Mammary epithelial cell (primary cell): ENCODE data around the gene AXIN2.

Source experiments
- EZH2 ChIP-seq: IDR thresholded peaks from 2 replicates; pipeline ENCODE4 v1.6.1; 2012; ENCODE audit warnings: low read length, inconsistent platforms, borderline replicate concordance
- TF ChIP-seq, protein P1 (sequence below), 2 donors: IDR thresholded peaks in 1 of 2; conservative IDR thresholded peaks in 1 of 2; 2 replicates each; pipeline ENCODE4 v1.5.1; 2011 to 2012; ENCODE audit warnings: inconsistent platforms in 2 of 2, low read length in 2 of 2, mild to moderate bottlenecking in 2 of 2, control low read depth in 1 of 2, low read depth in 1 of 2; ENCODE audit not compliant: insufficient read depth in 1 of 2; ENCODE audit errors: extremely low read depth in 1 of 2

DNA sequence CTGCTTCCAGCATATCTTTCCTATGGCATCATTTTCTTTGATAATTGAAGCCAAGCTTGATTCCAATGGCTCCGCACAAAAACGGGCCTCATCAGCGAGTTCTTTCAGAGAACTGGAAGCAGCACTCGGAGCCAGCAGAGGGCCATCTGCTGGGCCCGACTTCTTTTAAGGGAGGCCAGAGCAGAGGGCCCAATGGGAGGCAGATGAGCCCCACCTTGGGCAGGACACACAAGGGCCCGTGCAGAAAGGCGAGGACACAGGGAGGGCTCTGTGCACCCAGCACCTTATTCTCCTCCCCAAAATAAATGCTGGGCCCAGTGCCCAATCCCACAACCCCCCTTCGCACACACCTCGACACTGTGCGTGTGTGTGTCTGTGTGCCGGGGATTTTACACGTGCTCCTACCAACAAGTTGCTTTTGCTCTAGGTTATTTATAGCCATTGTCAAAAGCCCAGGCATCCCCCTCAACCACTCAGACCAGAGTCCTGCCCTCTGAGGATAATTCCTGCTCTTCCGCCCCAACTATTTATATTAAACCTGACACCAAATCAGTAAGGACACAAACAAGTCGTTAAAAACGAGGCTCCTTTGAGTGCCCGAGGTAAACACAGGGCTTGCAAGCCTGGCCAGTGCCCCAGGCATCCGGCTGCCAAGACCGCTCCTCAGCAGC, 6.8 kb downstream of the AXIN2 start:
- TF ChIP-seq EZH2: no peak
- TF ChIP-seq, protein P1, sequence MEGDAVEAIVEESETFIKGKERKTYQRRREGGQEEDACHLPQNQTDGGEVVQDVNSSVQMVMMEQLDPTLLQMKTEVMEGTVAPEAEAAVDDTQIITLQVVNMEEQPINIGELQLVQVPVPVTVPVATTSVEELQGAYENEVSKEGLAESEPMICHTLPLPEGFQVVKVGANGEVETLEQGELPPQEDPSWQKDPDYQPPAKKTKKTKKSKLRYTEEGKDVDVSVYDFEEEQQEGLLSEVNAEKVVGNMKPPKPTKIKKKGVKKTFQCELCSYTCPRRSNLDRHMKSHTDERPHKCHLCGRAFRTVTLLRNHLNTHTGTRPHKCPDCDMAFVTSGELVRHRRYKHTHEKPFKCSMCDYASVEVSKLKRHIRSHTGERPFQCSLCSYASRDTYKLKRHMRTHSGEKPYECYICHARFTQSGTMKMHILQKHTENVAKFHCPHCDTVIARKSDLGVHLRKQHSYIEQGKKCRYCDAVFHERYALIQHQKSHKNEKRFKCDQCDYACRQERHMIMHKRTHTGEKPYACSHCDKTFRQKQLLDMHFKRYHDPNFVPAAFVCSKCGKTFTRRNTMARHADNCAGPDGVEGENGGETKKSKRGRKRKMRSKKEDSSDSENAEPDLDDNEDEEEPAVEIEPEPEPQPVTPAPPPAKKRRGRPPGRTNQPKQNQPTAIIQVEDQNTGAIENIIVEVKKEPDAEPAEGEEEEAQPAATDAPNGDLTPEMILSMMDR (conservative IDR thresholded peaks at IDR 0.05 in 1 of 2, IDR thresholded peaks at IDR 0.05 in 1 of 2; ENCODE audit: extremely low read depth in 1 of 2, insufficient read depth in 1 of 2, low read depth in 1 of 2, low read length in 2 of 2): no peak
